Measurements from ENCODE around the gene SREBF1.

DNA sequence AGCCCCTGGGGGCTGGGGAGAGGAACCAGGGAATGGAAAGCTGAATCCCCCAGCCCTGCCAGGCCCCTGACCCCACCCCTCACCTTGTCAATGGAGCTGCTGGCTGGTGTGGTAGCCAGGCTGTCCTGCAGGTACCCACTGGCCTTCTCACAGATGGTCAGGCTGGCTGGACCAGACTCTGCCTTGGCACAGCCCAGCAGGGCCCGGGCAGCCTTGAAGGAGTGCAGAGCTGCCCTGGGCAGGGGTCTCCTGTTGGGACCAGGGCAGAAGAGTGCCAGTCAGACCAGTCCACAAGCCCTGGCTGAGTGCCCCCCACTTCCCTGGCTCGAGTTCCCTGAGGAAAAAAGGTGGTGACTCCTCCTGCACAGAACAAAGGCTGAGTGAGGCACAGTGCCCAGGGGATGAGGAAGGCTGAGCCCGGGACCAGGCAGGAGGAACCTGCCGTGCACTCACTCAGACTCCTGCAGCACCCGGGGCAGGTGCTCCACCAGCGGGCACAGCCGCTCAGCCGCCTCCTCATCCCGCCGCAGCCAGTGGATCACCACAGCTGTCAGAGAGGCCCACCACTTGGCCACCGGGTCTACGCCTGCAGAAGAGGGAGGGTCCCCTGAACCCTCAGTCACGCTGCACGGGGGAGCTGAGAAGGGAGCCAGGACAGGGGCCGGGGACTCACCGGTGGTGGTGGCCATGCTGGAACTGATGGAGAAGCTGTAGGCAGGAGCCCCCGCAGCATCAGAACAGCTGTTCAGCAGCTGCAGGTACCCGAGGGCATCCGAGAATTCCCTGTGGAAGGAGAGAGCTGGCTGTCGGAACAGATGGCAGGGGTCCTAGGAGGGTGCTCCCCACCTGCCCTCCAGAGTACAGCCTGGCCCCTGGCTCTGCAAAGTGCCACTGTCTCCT is 22.4 kb downstream of the SREBF1 start:
- TF ChIP-seq, protein P1, sequence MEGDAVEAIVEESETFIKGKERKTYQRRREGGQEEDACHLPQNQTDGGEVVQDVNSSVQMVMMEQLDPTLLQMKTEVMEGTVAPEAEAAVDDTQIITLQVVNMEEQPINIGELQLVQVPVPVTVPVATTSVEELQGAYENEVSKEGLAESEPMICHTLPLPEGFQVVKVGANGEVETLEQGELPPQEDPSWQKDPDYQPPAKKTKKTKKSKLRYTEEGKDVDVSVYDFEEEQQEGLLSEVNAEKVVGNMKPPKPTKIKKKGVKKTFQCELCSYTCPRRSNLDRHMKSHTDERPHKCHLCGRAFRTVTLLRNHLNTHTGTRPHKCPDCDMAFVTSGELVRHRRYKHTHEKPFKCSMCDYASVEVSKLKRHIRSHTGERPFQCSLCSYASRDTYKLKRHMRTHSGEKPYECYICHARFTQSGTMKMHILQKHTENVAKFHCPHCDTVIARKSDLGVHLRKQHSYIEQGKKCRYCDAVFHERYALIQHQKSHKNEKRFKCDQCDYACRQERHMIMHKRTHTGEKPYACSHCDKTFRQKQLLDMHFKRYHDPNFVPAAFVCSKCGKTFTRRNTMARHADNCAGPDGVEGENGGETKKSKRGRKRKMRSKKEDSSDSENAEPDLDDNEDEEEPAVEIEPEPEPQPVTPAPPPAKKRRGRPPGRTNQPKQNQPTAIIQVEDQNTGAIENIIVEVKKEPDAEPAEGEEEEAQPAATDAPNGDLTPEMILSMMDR (IDR thresholded peaks at IDR 0.05) = no peak
- TF ChIP-seq POLR2AphosphoS5 (IDR thresholded peaks at IDR 0.05; ENCODE audit: low read depth, low read length) (no peak; the same call in 1 of the 2 replicates), SIN3A (IDR thresholded peaks at IDR 0.05; ENCODE audit: borderline replicate concordance, insufficient read depth, low read depth, low read length) (no peak)
- TF ChIP-seq, protein P2, sequence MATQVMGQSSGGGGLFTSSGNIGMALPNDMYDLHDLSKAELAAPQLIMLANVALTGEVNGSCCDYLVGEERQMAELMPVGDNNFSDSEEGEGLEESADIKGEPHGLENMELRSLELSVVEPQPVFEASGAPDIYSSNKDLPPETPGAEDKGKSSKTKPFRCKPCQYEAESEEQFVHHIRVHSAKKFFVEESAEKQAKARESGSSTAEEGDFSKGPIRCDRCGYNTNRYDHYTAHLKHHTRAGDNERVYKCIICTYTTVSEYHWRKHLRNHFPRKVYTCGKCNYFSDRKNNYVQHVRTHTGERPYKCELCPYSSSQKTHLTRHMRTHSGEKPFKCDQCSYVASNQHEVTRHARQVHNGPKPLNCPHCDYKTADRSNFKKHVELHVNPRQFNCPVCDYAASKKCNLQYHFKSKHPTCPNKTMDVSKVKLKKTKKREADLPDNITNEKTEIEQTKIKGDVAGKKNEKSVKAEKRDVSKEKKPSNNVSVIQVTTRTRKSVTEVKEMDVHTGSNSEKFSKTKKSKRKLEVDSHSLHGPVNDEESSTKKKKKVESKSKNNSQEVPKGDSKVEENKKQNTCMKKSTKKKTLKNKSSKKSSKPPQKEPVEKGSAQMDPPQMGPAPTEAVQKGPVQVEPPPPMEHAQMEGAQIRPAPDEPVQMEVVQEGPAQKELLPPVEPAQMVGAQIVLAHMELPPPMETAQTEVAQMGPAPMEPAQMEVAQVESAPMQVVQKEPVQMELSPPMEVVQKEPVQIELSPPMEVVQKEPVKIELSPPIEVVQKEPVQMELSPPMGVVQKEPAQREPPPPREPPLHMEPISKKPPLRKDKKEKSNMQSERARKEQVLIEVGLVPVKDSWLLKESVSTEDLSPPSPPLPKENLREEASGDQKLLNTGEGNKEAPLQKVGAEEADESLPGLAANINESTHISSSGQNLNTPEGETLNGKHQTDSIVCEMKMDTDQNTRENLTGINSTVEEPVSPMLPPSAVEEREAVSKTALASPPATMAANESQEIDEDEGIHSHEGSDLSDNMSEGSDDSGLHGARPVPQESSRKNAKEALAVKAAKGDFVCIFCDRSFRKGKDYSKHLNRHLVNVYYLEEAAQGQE (IDR thresholded peaks at IDR 0.05; ENCODE audit: insufficient read depth in 1 of 2, low read depth in 2 of 2, low read length in 1 of 2) = no peak
